Neural progenitor cell (in vitro differentiated cells): ENCODE results near the gene VDAC2. TPM values are rescaled to one million over a fixed set of nuclear protein-coding genes. Genes with fewer than 3 reads are reported as not detected.

ENCODE experiments used
- DNase-seq: peaks from one replicate; pipeline ENCODE4 v3.0.0-alpha.2; 2016; ENCODE audit warnings: low spot score
- H2AFZ ChIP-seq: fragments of 200-600 bp; sonication (generic); replicated peaks from 2 replicates; pipeline ENCODE4 v1.6.1; 2016; ENCODE audit warnings: antibody characterized with exemption
- H3F3A ChIP-seq: fragments of 200-600 bp; sonication (generic); 2 replicates; pipeline ENCODE4 v1.6.1; 2016; ENCODE audit warnings: antibody characterized with exemption, low read depth
- H3K27ac ChIP-seq: fragments of 200-600 bp; sonication (generic); 2 replicates; pipeline ENCODE4 v1.5.1; 2016; ENCODE audit warnings: mild to moderate bottlenecking
- H3K27me3 ChIP-seq: fragments of 200-600 bp; sonication (generic); 2 replicates; pipeline ENCODE4 v1.6.1; 2016; ENCODE audit warnings: mild to moderate bottlenecking, moderate library complexity
- H3K36me3 ChIP-seq: fragments of 200-600 bp; sonication (generic); 2 replicates; pipeline ENCODE4 v1.5.1; 2016
- H3K4me1 ChIP-seq: fragments of 200-600 bp; sonication (generic); 2 replicates; pipeline ENCODE4 v1.6.1; 2016; ENCODE audit warnings: mixed run types
- H3K4me2 ChIP-seq: fragments of 200-600 bp; sonication (generic); 2 replicates; pipeline ENCODE4 v1.6.1; 2016
- H3K4me3 ChIP-seq: fragments of 200-600 bp; sonication (generic); 2 replicates; pipeline ENCODE4 v1.5.1; 2016
- H3K79me2 ChIP-seq: fragments of 200-600 bp; sonication (generic); 2 replicates; pipeline ENCODE4 v1.6.1; 2016; ENCODE audit warnings: low read depth
- H3K9ac ChIP-seq: fragments of 200-600 bp; sonication (generic); 2 replicates; pipeline ENCODE4 v1.6.1; 2016
- H3K9me3 ChIP-seq: fragments of 200-600 bp; sonication (generic); 2 replicates; pipeline ENCODE4 v1.5.1; 2016; ENCODE audit warnings: low read depth
- H4K20me1 ChIP-seq: fragments of 200-600 bp; sonication (generic); 2 replicates; pipeline ENCODE4 v1.6.1; 2016; ENCODE audit warnings: low read depth
- H3K27ac Mint-ChIP-seq: 3 replicates; pipeline ENCODE4 v1.8.0; 2021; ENCODE audit warnings: mixed read lengths
- H3K27me3 Mint-ChIP-seq: 2 replicates; pipeline ENCODE4 v1.8.0; 2022; ENCODE audit warnings: low read depth, mild to moderate bottlenecking, inconsistent platforms, moderate library complexity, mixed read lengths; ENCODE audit not compliant: insufficient read depth
- H3K36me3 Mint-ChIP-seq: 3 replicates; pipeline ENCODE4 v1.8.0; 2021; ENCODE audit warnings: mixed read lengths
- H3K4me1 Mint-ChIP-seq: 3 replicates; pipeline ENCODE4 v1.8.0; 2021; ENCODE audit warnings: mixed read lengths
- H3K4me3 Mint-ChIP-seq: 3 replicates; pipeline ENCODE4 v1.8.0; 2021; ENCODE audit warnings: mild to moderate bottlenecking, moderate library complexity, mixed read lengths
- H3K9me3 Mint-ChIP-seq: 3 replicates; pipeline ENCODE4 v1.8.0; 2020; ENCODE audit warnings: mixed read lengths
- CTCF ChIP-seq: fragments of 200-600 bp; sonication (generic); IDR thresholded peaks from 2 replicates; pipeline ENCODE4 v1.5.1; 2017; ENCODE audit warnings: antibody characterized with exemption, mild to moderate bottlenecking
- EZH2 ChIP-seq: fragments of 200-600 bp; sonication (generic); IDR thresholded peaks from 2 replicates; pipeline ENCODE4 v1.6.1; 2017; ENCODE audit warnings: antibody characterized with exemption, mild to moderate bottlenecking, moderate library complexity
- EZH2phosphoT487 ChIP-seq: fragments of 200-600 bp; sonication (generic); IDR thresholded peaks from 2 replicates; pipeline ENCODE4 v1.6.1; 2017; ENCODE audit warnings: antibody characterized with exemption
- total RNA-seq: library from RNA; depleted of rRNA; stranded (reverse); fragments of >200 nt; gene quantifications from 2 replicates; pipeline ENCODE4 v1.2.3, GENCODE V29; 2015; ENCODE audit warnings: low replicate concordance

The VDAC2 gene
- total RNA-seq, 1 donor from 2014 or later: 341 TPM

- Histone ChIP-seq H3K27ac (no peak overlapping the region), H2AFZ (no peak overlapping the region), H3K9me3 (no peaks in the 10 kb centered on the region), H3K4me1 (peaks cover 15% of the 10 kb centered on the region), H3K36me3 (peaks cover 6% of the 10 kb centered on the region), H3K9ac (no peak overlapping the region), H3K4me2 (no peak overlapping the region), H3F3A (peaks cover 87% of the 10 kb centered on the region), H3K79me2 (peaks cover 35% of the 10 kb centered on the region), H4K20me1 (peaks cover 52% of the 10 kb centered on the region), H3K4me3 (no peak overlapping the region), H3K27me3 (peaks cover 7% of the 10 kb centered on the region)
- H3K9me3 Mint-ChIP-seq: no peaks in the 10 kb centered on the region
- peaks cover 20% of the 10 kb centered on the region for H3K4me1 Mint-ChIP-seq
- no peak for TF ChIP-seq EZH2phosphoT487
- peak; percentile 97 for TF ChIP-seq CTCF
- H3K36me3 Mint-ChIP-seq: peaks cover 20% of the 10 kb centered on the region
- H3K27me3 Mint-ChIP-seq: peaks cover 4% of the 10 kb centered on the region
- peak; percentile 91 for DNase-seq
- H3K27ac Mint-ChIP-seq: no peak overlapping the region
- peak overlapping the region; percentile 11 for H3K4me3 Mint-ChIP-seq
Observed at GRCh38 chr10:75230600-75231038, 20.0 kb downstream of the VDAC2 start.

- Mint-ChIP-seq H3K9me3 (no peaks in the 10 kb centered on the region), H3K4me3 (no peak overlapping the region), H3K27me3 (peaks cover 7% of the 10 kb centered on the region), H3K4me1 (peaks cover 15% of the 10 kb centered on the region), H3K27ac (no peak overlapping the region), H3K36me3 (peaks cover 19% of the 10 kb centered on the region)
- TF ChIP-seq CTCF (no peak), EZH2phosphoT487 (no peak), EZH2 (no peak)
- peaks cover 6% of the 10 kb centered on the region for H3K36me3 ChIP-seq
- H3K9ac ChIP-seq: no peak overlapping the region
- H3K79me2 ChIP-seq: peaks cover 22% of the 10 kb centered on the region
- H4K20me1 ChIP-seq: peaks cover 39% of the 10 kb centered on the region
- H3K27ac ChIP-seq: no peak overlapping the region
- H3K9me3 ChIP-seq: no peaks in the 10 kb centered on the region
- H3F3A ChIP-seq: peaks cover 75% of the 10 kb centered on the region
- H2AFZ ChIP-seq: no peak overlapping the region
- H3K4me1 ChIP-seq: peaks cover 2% of the 10 kb centered on the region
- H3K4me2 ChIP-seq: no peak overlapping the region
- DNase-seq: no peak
- H3K4me3 ChIP-seq: no peak overlapping the region
- H3K27me3 ChIP-seq: peaks cover 7% of the 10 kb centered on the region
Observed at GRCh38 chr10:75231672-75232581, 21.3 kb downstream of the VDAC2 start.

GRCh38 chr10:75233444-75234016, 22.9 kb downstream of the VDAC2 start:
- Histone ChIP-seq H3K4me3 (peak overlapping the region; percentile 52), H4K20me1 (peaks cover 23% of the 10 kb centered on the region), H3F3A (peaks cover 61% of the 10 kb centered on the region), H3K4me2 (peak overlapping the region; percentile 93), H3K36me3 (peaks cover 6% of the 10 kb centered on the region), H3K27ac (no peak overlapping the region), H3K79me2 (peaks cover 6% of the 10 kb centered on the region), H3K9me3 (no peaks in the 10 kb centered on the region), H3K9ac (no peak overlapping the region), H3K4me1 (no peaks in the 10 kb centered on the region), H3K27me3 (peaks cover 7% of the 10 kb centered on the region), H2AFZ (no peak overlapping the region)
- Mint-ChIP-seq H3K36me3 (peaks cover 19% of the 10 kb centered on the region), H3K4me3 (peak overlapping the region; percentile 81), H3K9me3 (no peaks in the 10 kb centered on the region), H3K4me1 (peaks cover 10% of the 10 kb centered on the region), H3K27ac (no peak overlapping the region), H3K27me3 (peaks cover 7% of the 10 kb centered on the region)
- TF ChIP-seq EZH2phosphoT487: no peak
- DNase-seq: peak; percentile 8
